ENCODE measurements around the gene ACTG2. TPM values are rescaled to one million over a fixed set of nuclear protein-coding genes. Genes with fewer than 3 reads are reported as not detected.

Gene ACTG2
- total and polyA plus RNA-seq, 2 experiments from 2014 or later, result 20.3 to 41.1 TPM

DNA sequence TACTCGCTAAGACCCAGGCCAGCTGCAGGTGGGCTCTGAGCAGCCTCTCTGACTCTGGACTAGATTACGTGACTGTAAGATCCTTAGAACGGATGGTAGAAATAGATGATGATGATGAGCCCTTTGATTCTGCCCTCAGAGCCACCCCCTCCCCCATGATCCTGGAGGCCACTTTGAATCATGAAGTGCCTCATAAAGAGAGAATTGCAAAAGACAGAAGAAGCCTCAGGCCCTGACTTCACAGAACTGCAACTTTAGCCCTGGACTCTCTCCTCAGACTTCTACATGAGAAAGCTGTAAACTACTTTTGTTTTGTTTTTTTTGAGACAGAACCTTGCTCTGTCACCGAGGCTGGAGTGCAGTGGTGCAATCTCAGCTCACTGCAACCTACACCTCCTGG is 76.5 kb downstream of the ACTG2 start:
- H3K36me3 ChIP-seq (replicated peaks; ENCODE audit: insufficient read depth, low read depth), result no peaks in the 10 kb centered on the region

More for the DNA sequence above, 76.5 kb downstream of the ACTG2 start:
- Histone ChIP-seq H3K27me3 (no peaks in the 10 kb centered on the region), H3K9me3 (ENCODE audit: low read depth) (no peaks in the 10 kb centered on the region), H4K20me1 (ENCODE audit: insufficient read depth, poor library complexity, severe bottlenecking) (no peaks in the 10 kb centered on the region), H3K4me1 (ENCODE audit: insufficient read depth) (no peaks in the 10 kb centered on the region), H3K4me2 (no peak overlapping the region), H3K4me3 (no peak overlapping the region), H2AFZ (no peak overlapping the region), H3K27ac (no peak overlapping the region), H3K9me2 (replicated peaks; ENCODE audit: insufficient read depth) (no peaks in the 10 kb centered on the region), H3K79me2 (no peaks in the 10 kb centered on the region)
- TF ChIP-seq, protein P1, sequence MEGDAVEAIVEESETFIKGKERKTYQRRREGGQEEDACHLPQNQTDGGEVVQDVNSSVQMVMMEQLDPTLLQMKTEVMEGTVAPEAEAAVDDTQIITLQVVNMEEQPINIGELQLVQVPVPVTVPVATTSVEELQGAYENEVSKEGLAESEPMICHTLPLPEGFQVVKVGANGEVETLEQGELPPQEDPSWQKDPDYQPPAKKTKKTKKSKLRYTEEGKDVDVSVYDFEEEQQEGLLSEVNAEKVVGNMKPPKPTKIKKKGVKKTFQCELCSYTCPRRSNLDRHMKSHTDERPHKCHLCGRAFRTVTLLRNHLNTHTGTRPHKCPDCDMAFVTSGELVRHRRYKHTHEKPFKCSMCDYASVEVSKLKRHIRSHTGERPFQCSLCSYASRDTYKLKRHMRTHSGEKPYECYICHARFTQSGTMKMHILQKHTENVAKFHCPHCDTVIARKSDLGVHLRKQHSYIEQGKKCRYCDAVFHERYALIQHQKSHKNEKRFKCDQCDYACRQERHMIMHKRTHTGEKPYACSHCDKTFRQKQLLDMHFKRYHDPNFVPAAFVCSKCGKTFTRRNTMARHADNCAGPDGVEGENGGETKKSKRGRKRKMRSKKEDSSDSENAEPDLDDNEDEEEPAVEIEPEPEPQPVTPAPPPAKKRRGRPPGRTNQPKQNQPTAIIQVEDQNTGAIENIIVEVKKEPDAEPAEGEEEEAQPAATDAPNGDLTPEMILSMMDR (IDR thresholded peaks at IDR 0.05; ENCODE audit: poor library complexity), result no peak
- TF ChIP-seq EZH2 (IDR thresholded peaks at IDR 0.05; ENCODE audit: borderline replicate concordance) (no peak), EZH2phosphoT487 (IDR thresholded peaks at IDR 0.05; ENCODE audit: low read depth, severe bottlenecking, unreplicated experiment) (no peak)
- 80% methylated on average over 4 of the region's 4 CpGs for WGBS (ENCODE audit: low lambda C conversion rate, missing lambda C conversion rate)
- no peak for DNase-seq (ENCODE audit: low spot score)

Small RNA genes lying within 50 kb of the gene (small RNA-seq; reads per million reads assigned to genes)
- not detected for gene RNA5SP97

Other genes with a start within 250 kb of the ACTG2 start
- gene TPRKB, start 155.7 kb upstream of the ACTG2 start, total RNA-seq, result 45.1 and 68.2 TPM in 2 replicates
- 37.2 and 40.5 TPM in 2 replicates for gene TPRKB, start 155.7 kb upstream of the ACTG2 start, polyA plus RNA-seq
- 32.9 and 37.2 TPM in 2 replicates for gene DUSP11, start 112.9 kb upstream of the ACTG2 start, total RNA-seq
- gene DUSP11, start 112.9 kb upstream of the ACTG2 start, polyA plus RNA-seq, result 30.8 and 38.2 TPM in 2 replicates
- not detected in 2 replicates for gene C2orf78, start 108.8 kb upstream of the ACTG2 start, total RNA-seq
- gene C2orf78, start 108.8 kb upstream of the ACTG2 start, polyA plus RNA-seq, result not detected in 2 replicates
- gene STAMBP, start 64.0 kb upstream of the ACTG2 start, total RNA-seq, result 34.3 and 55.2 TPM in 2 replicates
- gene STAMBP, start 64.0 kb upstream of the ACTG2 start, polyA plus RNA-seq, result 40.0 and 43.0 TPM in 2 replicates
- 68.0 and 75.8 TPM in 2 replicates for gene DGUOK, start 33.9 kb downstream of the ACTG2 start, total RNA-seq
- gene DGUOK, start 33.9 kb downstream of the ACTG2 start, polyA plus RNA-seq, result 111 and 116 TPM in 2 replicates
- 11.5 and 14.5 TPM in 2 replicates for gene TET3, start 91.9 kb downstream of the ACTG2 start, total RNA-seq
- gene TET3, start 91.9 kb downstream of the ACTG2 start, polyA plus RNA-seq, result 3.6 TPM in 2 replicates

All from hepatocyte (in vitro differentiated cells).